ENCODE measurements around the gene TRIM25. TPM values are rescaled to one million over a fixed set of nuclear protein-coding genes. Genes with fewer than 3 reads are reported as not detected.

The TRIM25 gene
- total RNA-seq, 1 experiment from 2014 or later = 22.8 TPM

GRCh38 chr17:56896217-56896967 is 17.5 kb downstream of the TRIM25 start:
- no peak for DNase-seq (ENCODE audit: low read depth)

- DNase-seq (ENCODE audit: low read depth) = no peak
Measured at GRCh38 chr17:56894859-56895455, 18.9 kb downstream of the TRIM25 start.

- DNase-seq (ENCODE audit: low read depth) = no peak
Measured at GRCh38 chr17:56893503-56893902, 20.3 kb downstream of the TRIM25 start.

- DNase-seq (ENCODE audit: low read depth) = no peak
Measured at GRCh38 chr17:56892333-56892732, 21.5 kb downstream of the TRIM25 start.

GRCh38 chr17:56891751-56892150 is 22.1 kb downstream of the TRIM25 start:
- no peak for DNase-seq (ENCODE audit: low read depth)

GRCh38 chr17:56890906-56891674 is 22.8 kb downstream of the TRIM25 start:
- DNase-seq (ENCODE audit: low read depth) = no peak

- no peak for DNase-seq (ENCODE audit: low read depth)
Measured at GRCh38 chr17:56890390-56890789, 23.5 kb downstream of the TRIM25 start.

- no peak for DNase-seq (ENCODE audit: low read depth)
Measured at GRCh38 chr17:56887552-56888467, 26.0 kb downstream of the TRIM25 start.

GRCh38 chr17:56887105-56887504 is 26.7 kb downstream of the TRIM25 start:
- DNase-seq (ENCODE audit: low read depth) = peak; percentile 30

GRCh38 chr17:56886288-56886731 is 27.5 kb downstream of the TRIM25 start:
- no peak for DNase-seq (ENCODE audit: low read depth)

- no peak for DNase-seq (ENCODE audit: low read depth)
Measured at GRCh38 chr17:56885312-56885657, 28.6 kb downstream of the TRIM25 start.

GRCh38 chr17:56884483-56885311 is 29.2 kb downstream of the TRIM25 start:
- no peak for DNase-seq (ENCODE audit: low read depth)

GRCh38 chr17:56883616-56884015 is 30.2 kb downstream of the TRIM25 start:
- DNase-seq (ENCODE audit: low read depth) = no peak

- DNase-seq (ENCODE audit: low read depth) = no peak
Measured at GRCh38 chr17:56881685-56882295, 32.1 kb downstream of the TRIM25 start.

- DNase-seq (ENCODE audit: low read depth) = no peak
Measured at GRCh38 chr17:56880571-56880970, 33.3 kb downstream of the TRIM25 start.

GRCh38 chr17:56880133-56880532 is 33.7 kb downstream of the TRIM25 start:
- DNase-seq (ENCODE audit: low read depth) = no peak

GRCh38 chr17:56879280-56879679 is 34.6 kb downstream of the TRIM25 start:
- DNase-seq (ENCODE audit: low read depth) = no peak

GRCh38 chr17:56876766-56877179 is 37.1 kb downstream of the TRIM25 start:
- DNase-seq (ENCODE audit: low read depth) = no peak

GRCh38 chr17:56870081-56870651 is 43.7 kb downstream of the TRIM25 start:
- DNase-seq (ENCODE audit: low read depth) = no peak

- no peak for DNase-seq (ENCODE audit: low read depth)
Measured at GRCh38 chr17:56868716-56869115, 45.1 kb downstream of the TRIM25 start.

All from LHCN-M2 (cell line).